HG03103 (cell line): ENCODE measurements around the gene TXK.
"Not testable (repeated sequence)": the region's sequence is repeated elsewhere in the genome, so short reads cannot be mapped to it uniquely, and the experiment has no call there.

ENCODE experiments used
- ATAC-seq: cut with Tn5 transposase; IDR thresholded peaks from one replicate; pipeline ENCODE4 v1.9.1; 2021; ENCODE audit warnings: low read depth; ENCODE audit not compliant: unreplicated experiment

Gene TXK

GRCh38 chr4:48134081-48134480 lies at the start of gene TXK:
Gene TXK, minus strand, starts transcription at chr4:48134250. Its CDS starts 80 bp downstream, at chr4:48134170.
- no peak for ATAC-seq

- no peak for ATAC-seq
These were observed 46.2 kb upstream of the TXK start for GRCh38 chr4:48180234-48180633.

- no peak for ATAC-seq
These were observed 44.9 kb upstream of the TXK start for GRCh38 chr4:48178931-48179330.

- no peak for ATAC-seq
These were observed 41.8 kb upstream of the TXK start for GRCh38 chr4:48175806-48176205.

GRCh38 chr4:48175328-48175727 lies 41.3 kb upstream of the TXK start:
- no peak for ATAC-seq

- peak; percentile 54 for ATAC-seq
These were observed 39.3 kb upstream of the TXK start for GRCh38 chr4:48173056-48173991.

GRCh38 chr4:48172651-48173050 lies 38.6 kb upstream of the TXK start:
- ATAC-seq = no peak

- ATAC-seq = no peak
These were observed 35.6 kb upstream of the TXK start for GRCh38 chr4:48169636-48170035.

- ATAC-seq = no peak
These were observed 33.7 kb upstream of the TXK start for GRCh38 chr4:48167538-48168263.

- ATAC-seq = not testable (repeated sequence)
These were observed 30.5 kb upstream of the TXK start for GRCh38 chr4:48164561-48164960.

- ATAC-seq = no peak
These were observed 29.7 kb upstream of the TXK start for GRCh38 chr4:48163746-48164145.

- no peak for ATAC-seq
These were observed 28.1 kb upstream of the TXK start for GRCh38 chr4:48162162-48162561.

- no peak for ATAC-seq
These were observed 23.2 kb upstream of the TXK start for GRCh38 chr4:48157271-48157670.

GRCh38 chr4:48156423-48156822 lies 22.4 kb upstream of the TXK start:
- ATAC-seq = no peak

GRCh38 chr4:48153791-48154550 lies 19.9 kb upstream of the TXK start:
- no peak for ATAC-seq

GRCh38 chr4:48152259-48152658 lies 18.2 kb upstream of the TXK start:
- ATAC-seq = no peak

- ATAC-seq = no peak
These were observed 15.8 kb upstream of the TXK start for GRCh38 chr4:48149827-48150370.

- ATAC-seq = no peak
These were observed 13.6 kb upstream of the TXK start for GRCh38 chr4:48147621-48148020.

GRCh38 chr4:48141048-48141447 lies 7.0 kb upstream of the TXK start:
- ATAC-seq = no peak

GRCh38 chr4:48139691-48140090 lies 5.6 kb upstream of the TXK start:
- ATAC-seq = no peak

- ATAC-seq = peak; percentile 83
These were observed 4.9 kb upstream of the TXK start for GRCh38 chr4:48138936-48139335.
